Stimulated activated CD8-positive, alpha-beta memory T cell treated with anti-CD3 and anti-CD28 coated beads, Interleukin-15, amount 100 ng/mL, for 48 hours (primary cell): ENCODE measurements around the gene RASA2.
"Not testable (repeated sequence)": the region's sequence is repeated elsewhere in the genome, so short reads cannot be mapped to it uniquely, and the experiment has no call there.

Source experiments
- DNase-seq, 2 donors: peaks; one replicate each; pipeline ENCODE4 v3.0.0-alpha.2; 2020; ENCODE audit warnings: low read depth in 2 of 2

RASA2 gene

DNA sequence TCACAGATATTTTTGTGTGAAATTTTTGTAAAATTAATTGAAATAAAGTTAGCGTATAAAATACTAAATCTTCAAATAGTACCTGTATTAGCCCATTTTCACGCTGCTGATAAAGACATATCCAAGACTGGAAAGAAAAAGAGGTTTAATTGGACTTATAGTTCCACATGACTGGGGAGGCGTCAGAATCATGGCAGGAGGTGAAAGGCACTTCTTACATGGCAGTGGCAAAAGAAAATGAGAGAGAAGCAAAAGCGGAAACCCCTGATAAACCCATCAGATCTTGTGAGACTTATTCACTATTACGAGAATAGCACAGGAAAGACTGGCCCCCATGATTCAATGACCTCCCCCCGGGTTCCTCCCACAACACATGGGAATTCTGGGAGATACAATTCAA is 49.2 kb downstream of the RASA2 start:
- DNase-seq, result not testable (repeated sequence)

DNA sequence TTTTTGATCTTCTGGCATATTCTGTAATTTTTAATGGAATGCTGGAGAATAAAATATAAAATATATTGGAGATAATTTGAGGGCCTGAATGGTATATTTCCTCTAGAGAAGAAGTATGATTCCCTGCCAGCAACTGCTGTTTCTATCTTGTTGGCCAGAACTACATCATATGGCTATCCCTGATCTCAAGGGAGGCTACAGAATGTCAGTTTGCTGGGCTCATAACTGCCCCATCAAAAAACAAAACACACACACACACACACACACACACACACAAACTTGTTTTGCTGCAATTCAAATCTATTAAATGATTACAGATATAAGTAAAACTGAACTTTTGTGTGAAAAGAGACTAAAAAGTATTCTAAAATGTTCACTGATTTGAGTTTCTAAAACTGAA is 51.0 kb downstream of the RASA2 start:
- no peak for DNase-seq

DNA sequence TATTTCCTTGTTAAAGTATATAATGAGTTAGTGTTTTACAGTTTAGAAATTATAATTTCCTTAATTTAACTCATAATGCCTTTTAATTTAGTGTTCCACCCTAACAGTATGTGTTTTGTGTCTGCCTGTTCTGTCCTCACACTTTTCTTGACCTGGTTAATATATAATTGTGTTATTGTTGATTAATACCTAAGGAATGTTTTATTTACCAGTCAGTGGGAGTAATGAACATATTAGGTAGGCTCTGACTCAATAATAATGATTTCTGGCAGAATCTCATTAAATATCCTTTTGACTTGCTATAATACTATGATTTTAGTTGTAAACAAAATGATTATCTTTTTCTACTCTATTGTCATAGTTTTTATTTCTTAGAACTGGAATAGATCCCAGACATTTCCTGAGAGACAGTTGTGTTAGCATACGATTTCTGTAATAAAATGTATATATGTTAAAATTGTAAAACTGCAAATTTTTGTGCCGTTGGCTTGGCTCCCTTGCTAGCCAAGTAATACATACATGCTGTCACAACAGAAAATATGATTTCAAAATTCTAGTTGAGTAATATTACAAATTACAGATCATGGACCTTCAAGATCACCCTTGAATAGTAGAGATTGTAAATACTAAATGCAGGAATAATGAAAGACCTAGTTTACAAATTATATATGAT is 51.9 kb downstream of the RASA2 start:
- no peak for DNase-seq

DNA sequence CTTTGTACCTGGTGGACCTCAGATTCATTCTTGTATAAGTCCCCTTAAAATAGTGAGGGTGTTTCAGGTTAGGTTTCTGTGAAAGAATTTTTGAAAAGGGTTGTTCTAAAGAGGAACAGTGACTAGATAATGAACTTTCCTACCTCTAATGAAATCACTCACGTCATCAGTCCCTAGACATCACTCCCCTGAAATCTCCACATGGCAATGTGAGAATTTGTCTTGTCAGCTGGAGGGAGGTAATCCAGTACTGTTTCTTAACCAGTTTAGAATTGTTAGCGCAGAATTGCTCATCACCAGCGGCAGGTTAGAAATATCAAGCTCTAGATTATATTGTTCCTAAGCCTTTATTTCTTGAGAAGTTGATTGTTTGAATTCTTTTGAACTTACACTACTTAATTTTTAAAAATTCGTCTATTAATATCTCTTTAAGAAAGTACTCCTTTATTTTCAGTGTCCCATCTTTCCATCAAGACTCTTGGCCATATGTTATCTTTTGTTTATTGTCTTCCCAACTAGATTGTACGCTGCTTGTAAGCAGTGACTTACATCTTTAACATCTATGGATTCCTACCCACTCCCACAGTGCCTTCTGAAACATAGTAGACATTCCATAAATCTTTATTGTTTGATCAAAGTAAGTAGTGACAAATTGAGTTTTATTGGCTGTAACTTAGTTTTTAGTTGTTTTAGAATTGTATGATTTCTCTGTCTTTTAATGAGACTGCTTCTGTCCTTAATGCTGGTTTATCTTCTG is 52.8 kb downstream of the RASA2 start:
- no peak for DNase-seq

DNA sequence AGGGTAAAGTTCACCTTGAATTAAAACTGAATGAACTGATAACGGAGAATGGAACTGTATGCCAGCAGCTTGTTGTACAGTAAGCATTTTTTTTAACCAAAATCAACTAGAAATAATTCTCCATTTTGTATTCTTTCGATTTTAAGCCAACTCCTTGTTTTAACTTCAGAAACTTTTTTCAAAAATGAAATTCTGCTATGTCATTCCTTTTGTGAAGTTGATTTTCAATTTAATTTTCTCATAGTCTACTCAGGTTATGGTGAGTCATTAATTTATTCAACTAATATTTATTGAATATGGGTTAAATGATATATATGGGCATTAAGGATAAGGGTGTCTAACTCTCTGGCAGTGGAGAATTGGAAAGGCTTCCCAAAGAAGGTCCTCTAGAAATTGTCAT is 53.7 kb downstream of the RASA2 start:
- no peak for DNase-seq

DNA sequence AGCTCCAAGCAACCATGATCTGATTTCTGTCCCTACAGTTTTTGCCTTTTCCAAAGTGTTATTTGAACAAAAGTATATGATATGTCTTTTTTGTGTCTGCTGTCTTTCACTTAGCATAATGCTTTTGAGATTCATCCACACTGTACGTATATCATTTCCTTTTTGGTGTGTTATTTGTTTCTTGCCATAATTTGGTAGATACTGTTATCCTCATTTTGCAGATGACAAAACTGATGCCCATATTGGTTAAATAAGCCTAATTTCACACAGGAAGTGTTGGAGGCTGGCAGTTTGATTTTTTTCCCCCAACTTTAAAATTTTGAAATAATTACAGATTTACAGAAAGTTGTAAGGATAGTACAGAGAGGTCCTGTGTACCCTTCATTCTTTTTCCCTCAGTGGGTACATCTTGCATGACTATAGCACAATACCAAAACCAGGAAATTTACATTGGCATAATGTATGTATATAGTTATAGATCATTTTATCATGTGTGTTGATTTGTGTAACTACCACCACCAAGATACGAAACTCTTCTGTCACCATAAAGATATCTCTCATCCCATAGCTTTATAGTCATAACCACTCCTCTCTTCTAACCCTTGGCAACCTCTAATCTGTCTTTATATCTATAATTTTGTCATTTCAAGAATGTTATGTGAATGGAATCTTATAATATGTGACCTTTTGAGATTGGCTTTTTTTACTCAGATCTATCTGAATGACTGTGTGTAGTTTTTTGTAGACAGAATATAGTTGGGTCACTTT is 55.6 kb downstream of the RASA2 start:
- DNase-seq, result no peak

DNA sequence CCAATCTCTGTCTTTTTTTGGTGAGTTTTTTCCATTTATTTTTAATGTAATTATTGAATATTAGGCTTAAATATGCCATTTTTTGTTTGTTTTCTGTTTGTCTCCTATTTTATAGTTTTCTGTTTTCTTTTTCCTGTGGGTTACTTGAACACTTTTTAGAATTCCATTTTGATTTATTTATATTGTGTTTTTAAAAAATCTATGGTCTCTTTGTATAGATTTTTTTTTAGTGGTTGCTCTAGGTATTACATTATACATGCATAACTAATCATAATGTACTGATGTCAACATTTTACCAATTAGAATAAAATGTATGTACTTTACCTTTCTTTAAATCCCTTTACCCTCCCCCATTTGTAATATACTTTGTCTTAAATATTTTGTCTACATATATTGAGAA is 56.2 kb downstream of the RASA2 start:
- no peak for DNase-seq

DNA sequence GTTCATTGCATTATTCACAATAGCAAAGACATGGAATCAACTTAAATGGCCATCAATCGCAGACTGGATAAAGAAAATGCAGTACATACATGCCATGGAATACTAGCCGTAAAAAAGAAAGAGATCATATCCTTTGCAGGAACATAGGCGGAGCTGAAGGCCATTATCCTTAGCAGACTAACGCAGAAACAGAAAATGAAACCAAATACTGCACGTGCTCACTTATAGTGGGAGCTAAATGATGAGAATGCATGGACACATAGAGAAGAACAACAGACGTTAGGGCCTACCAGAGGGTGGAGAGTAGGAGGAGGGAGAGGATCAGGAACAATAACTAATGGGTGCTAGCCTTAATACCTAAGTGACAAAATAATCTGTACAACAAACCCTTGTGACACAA is 57.9 kb downstream of the RASA2 start:
- no peak for DNase-seq

DNA sequence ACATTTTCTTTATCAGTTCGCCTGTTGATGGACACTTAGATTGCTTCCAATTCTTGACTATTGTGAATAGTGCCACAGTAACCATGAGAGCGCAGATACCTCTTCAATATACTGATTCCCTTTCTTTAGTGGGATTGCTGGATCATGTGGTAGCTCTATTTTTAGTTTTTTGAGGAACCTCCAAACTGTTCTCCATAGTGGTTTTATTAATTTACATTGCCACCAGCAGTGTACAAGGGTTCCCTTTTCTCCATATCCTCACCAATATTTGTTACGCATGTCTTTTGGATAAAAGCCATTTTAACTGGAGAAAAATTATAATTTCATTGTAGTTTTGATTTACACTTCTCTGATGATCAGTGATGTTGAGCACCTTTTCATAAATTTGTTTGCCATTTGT is 59.3 kb downstream of the RASA2 start:
- DNase-seq, result no peak

DNA sequence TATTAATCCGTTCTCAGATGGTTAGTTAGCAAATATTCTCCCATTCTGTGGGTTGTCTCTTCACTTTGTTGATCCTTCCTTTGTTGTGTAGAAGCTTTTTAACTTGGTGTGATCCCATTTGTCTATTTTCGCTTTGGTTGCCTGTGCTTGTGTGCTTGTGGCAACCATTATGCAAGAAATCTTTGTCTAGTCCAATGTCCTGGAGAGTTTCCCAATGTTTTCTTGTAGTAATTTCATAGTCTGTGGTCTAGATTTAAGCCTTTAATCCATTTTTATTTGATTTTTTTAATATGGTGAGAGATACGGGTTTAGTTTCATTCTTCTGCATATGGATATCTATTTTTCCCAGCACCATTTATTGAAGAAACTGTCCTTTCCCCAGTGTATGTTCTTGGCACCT is 59.8 kb downstream of the RASA2 start:
- DNase-seq, result no peak

DNA sequence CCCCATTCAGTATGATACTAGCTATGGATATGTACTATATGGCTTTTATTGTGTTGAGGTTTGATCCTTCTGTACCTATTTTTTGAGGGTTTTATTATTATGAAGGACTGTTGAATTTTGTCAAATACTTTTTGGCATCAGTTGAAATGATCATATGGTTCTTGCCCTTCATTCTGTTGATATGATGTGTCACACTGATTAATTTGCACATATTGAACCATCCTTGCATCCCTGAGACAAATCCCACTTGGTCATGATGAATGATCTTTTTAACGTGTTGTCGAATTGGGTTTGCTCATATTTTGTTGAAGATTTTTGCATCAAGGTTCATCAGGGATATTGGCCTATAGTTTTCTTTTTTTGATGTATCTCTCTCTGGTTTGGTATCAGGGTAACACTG is 61.0 kb downstream of the RASA2 start:
- no peak for DNase-seq

DNA sequence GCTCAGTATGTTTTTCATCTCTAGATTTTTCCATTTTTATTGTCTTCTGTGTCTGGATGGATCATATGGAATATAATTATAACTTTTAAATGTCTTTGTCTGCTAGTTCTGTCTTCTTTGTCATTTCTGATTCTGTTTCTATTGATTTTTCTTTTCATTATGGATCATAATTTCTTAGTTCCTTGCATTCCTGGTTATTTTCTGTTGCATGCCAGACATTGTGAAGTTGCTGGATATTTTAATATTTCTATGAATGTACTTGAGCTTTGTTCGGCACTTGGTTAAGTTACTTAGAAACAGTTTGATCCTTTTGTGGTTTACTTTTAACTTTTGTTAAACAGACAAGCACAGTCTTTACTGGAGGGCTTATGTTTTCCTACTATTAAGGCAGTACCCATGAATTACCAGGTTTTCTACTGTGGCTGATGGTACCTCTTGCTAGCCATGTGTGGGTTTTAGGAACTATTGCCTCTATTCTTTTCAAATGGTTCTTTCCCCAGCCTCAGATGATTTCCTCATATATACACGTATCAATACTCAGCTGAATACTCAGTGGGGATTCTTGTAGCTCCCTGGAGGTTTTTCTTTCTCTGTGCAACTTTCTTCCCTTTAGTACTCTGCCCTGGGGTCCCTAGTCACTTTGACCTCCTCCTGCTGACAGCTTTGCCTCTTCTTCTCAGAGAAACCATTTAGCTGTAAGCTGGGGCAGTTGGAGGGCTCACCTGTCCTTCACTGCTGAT is 64.3 kb downstream of the RASA2 start:
- no peak for DNase-seq

DNA sequence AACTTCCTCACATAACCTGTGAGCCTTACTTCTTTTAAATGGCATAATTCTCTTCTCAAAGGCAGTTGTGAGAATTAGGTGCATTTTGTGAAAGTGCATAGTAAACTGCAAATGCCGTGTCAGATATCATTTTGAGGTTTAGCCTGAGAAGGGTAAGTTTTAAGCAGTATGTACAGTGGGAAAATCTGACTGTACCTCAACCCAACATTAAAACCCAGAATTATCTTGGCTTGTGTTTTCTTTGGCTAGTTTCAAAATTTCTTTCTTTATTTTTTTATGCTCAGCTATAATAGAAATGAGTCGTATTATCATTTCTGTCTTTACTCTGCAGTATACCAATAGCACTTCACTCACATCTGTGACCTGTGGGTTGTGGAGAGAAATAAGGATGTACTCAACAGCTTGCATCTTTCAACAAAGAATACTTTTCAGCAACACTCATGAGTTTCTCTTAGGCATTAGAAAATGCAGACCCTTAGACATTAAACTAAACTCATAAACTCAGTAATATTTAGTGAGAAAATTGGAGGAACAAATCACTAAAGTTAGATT is 65.7 kb downstream of the RASA2 start:
- no peak for DNase-seq

DNA sequence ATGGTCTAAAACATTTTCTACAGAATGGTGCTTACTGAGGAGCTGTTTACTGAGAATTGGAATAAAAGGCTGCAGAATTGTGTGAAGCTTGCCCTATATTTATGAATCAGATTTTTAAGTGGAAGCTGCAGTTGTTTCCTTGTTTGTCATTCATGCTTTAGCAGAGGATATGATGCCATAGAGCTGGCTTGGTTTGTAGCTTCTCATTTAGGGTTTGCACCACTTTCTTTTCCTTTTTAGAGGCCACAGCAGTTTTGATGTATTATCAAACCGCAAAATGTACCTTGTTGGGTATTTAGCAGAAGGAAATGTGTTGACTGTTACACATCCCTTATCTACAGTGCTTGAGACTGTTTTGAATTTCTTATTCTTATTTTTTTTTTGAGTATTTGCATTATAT is 66.2 kb downstream of the RASA2 start:
- DNase-seq, result no peak

DNA sequence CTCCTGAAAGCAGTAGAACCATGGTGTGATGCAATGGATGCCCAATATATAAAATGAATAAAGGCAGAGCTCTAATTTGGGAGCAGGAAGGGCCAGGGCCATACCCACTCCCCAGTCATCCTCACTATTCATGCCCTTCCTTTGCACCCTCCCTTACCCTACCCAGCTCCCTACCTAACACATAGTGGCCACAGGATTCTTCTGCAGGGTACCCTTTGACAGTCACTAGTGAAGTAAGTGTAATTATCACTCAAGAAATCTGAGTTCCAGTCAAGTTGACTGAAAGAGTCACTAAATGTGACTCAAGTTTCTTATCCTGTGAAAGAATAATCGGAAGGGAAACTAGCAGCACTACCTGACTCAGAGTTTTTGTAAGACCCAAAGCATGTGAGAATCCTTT is 69.2 kb downstream of the RASA2 start:
- DNase-seq, result peak in 1 of 2 donors; percentile 21

DNA sequence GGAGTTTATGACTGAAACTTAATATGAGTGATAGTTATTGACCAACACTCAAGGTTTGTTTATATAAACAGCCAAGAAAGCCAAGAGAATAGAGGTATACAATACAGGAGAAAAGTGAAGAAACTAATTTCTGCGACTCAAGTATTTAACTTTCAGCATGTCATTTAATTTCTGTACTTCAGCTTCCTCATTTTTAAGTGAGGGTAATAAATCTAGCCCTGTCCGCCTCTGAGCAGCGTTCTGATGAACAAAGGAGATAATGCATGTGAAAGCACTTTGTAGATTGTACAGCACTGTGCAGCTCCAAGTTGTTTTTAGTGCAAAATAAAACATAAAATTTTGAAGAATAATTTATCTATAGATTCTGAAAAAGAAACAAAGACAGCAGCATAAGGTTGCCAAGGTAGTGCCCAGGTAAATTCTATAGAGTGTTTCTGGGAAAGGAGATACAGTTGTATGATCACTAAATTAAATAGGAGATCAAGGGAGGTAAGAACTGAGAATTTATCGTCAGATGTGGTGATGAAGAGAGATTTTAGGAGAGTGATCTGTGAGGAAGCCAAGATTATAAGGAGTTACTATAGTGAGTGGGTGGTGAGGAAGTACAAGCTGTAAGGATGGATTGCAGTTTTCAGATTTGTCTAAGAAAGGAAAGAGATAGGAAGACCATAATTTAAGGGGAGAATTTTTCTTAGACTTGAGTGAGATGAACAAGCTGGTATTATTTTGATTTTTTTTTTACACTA is 71.3 kb downstream of the RASA2 start:
- DNase-seq, result no peak

DNA sequence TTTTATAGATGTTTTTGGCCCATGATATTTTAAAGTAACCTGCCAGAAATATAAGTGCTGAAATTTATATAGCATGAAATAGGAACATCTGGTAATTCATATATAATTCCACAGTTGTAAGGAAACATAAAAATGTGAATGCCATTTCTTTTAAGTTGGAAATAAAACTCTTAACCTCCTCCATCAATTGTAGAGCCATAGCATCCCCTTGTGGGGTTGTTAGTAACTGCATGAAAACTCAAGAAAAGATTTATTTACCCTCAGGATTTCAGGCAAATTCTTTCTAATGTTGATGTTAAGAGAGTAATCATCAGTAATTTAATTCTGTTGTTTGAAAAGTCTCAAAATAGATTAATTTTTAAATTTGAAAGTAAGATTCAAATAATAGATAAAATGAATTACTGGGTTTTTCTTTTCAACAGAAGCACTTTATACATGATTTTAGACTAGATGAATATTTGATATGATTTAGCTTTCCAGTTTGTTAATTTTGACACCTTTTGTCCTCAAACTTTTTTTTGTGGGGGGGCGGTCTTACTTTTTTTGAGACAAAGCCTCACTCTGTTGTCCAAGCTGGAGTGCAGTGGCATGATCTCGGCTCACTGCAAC is 74.7 kb downstream of the RASA2 start:
- DNase-seq, result no peak

DNA sequence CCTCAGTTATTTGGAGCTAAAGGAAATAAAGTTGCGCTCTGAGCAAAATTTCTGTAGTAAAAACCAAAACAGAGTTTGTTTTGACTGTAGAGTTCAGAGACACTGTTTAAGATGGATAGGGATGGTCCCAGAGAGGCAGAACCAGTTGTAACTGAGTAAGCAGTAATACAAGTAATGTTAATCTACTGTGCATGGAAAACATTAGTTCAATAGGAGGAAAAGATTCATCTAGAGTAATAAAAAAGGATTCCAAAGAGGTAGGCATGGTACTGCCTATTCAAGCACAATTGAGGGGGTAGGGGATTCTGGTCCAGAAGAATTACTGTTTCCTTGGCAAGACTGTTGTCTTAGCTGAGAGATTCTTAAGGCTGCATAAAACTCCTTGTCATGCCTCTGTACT is 77.4 kb downstream of the RASA2 start:
- no peak for DNase-seq

DNA sequence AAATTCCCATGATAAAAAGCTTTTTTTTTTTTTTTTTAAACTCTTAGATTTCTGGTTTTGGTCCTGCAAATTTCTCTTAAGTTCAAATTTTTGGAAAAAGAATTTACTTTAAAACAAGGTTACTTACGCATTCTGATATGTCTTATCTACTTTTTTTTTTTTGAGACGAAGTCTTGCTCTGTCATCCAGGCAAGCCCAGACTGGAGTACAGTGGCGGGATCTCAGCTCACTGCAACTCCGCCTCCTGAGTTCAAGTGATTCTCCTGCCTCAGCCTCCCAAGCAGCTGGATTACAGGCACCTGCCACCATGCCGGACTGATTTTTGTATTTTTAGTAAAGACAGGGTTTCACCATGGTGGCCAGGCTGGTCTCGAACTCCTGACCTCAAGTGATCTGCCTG is 83.2 kb downstream of the RASA2 start:
- DNase-seq, result no peak

DNA sequence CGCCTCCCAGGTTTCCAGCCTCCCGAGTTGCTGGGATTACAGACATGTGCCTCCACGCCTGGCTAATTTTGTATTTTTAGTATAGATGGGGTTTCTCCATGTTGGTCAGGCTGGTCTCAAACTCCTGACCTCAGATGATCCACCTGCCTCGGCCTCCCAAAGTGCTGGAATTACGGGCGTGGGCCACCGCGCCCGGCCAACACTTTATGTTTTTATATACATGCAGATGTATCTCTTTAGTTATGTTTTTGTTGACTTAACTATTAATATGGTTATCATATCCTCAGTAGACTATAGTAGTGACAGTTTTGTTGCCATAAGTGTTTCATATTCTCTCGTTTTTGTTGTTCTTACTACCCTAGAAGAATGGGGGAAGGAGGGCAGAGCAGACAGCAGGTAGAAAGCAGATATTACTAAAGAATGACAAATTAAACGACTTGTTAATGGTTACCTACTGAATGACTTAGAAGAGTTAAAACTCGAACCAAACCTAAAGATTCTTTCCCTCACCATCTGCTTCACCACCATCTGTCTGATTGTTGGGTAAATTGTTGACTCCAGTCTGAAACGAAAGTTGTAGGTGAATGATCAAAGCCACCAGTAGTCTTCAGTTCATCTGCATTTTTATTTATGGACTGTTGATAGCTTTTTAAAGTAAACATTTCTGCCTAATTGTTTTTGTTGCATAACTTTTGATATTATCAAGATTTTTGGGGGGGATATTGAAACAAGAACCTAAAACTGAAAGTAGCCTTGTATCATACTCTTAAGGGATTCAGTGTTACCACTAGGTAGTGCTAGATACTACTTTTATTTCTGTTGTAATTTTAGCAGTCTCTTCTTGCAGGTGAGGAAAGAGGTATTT is 89.3 kb downstream of the RASA2 start:
- DNase-seq, result no peak
